Astrocyte of the cerebellum (primary cell): ENCODE results near the gene DSCAM.
A peak's percentile ranks its signal among the peaks of the same experiment; 100 is the strongest.

Experiments used
- DNase-seq: peaks from one replicate; pipeline ENCODE4 v3.0.0-alpha.2; 2011; ENCODE audit warnings: low read depth
- H3K4me3 ChIP-seq: 2 replicates; pipeline ENCODE4 v1.5.1; 2011; ENCODE audit warnings: mild to moderate bottlenecking, low read depth, low read length, moderate library complexity
- in situ Hi-C: cut with HindIII; loops from 2 replicates; pipeline ENCODE4 v1.10.0; 2017; ENCODE audit warnings: low sequenced_read_pairs
- TF ChIP-seq, protein P1 (sequence below): IDR thresholded peaks from 2 replicates; pipeline ENCODE4 v1.5.1; 2012; ENCODE audit warnings: low read length, low read depth, moderate library complexity, mild to moderate bottlenecking; ENCODE audit errors: missing control alignments

The DSCAM gene

DNA sequence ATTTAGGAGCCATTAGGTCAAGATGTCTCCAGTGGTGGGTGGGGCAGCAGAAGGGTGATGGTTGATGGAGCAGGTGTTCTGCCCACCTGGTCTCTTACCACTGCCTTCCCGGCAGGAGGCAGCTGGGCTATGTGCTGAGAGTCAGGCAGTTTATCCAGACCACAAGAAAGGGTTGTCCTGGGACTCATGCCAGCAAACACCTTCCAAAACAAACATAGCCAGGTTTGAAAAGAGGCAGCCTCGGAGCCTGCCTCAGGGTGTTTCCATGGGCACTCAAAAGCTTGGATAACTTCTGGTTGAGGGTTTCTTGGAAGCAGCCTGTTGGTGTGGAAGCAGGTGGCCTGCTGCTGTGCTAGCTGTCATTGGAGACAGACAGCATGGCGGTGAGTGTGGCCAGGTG lies 792.6 kb downstream of the DSCAM start:
- DNase-seq = peak; percentile 27
- TF ChIP-seq, protein P1, sequence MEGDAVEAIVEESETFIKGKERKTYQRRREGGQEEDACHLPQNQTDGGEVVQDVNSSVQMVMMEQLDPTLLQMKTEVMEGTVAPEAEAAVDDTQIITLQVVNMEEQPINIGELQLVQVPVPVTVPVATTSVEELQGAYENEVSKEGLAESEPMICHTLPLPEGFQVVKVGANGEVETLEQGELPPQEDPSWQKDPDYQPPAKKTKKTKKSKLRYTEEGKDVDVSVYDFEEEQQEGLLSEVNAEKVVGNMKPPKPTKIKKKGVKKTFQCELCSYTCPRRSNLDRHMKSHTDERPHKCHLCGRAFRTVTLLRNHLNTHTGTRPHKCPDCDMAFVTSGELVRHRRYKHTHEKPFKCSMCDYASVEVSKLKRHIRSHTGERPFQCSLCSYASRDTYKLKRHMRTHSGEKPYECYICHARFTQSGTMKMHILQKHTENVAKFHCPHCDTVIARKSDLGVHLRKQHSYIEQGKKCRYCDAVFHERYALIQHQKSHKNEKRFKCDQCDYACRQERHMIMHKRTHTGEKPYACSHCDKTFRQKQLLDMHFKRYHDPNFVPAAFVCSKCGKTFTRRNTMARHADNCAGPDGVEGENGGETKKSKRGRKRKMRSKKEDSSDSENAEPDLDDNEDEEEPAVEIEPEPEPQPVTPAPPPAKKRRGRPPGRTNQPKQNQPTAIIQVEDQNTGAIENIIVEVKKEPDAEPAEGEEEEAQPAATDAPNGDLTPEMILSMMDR = no peak
- in situ Hi-C loops = no loop called here
- H3K4me3 ChIP-seq = no peak overlapping the region

DNA sequence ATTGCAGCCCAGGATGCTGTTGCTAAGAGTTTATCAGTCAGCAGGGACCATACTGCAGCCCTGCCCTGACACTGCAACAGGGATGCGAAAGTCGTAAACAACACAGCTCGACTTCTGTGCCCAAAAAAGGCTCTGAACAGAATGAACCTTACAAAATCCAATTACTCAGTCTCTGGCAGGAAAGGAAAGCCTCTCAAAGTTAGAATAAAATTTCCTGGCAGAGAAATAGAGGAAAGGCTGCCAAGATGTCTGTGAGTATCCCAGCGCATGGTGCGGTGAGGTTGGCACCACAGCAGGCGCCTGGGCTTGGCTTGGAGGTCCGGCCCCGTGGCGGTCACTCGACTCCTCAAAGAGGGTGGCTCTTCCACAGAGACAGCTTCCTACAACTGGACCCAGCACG lies 794.0 kb downstream of the DSCAM start:
- H3K4me3 ChIP-seq = no peak overlapping the region
- in situ Hi-C loops = no loop called here
- TF ChIP-seq, protein P1 = no peak
- peak; percentile 31 for DNase-seq

DNA sequence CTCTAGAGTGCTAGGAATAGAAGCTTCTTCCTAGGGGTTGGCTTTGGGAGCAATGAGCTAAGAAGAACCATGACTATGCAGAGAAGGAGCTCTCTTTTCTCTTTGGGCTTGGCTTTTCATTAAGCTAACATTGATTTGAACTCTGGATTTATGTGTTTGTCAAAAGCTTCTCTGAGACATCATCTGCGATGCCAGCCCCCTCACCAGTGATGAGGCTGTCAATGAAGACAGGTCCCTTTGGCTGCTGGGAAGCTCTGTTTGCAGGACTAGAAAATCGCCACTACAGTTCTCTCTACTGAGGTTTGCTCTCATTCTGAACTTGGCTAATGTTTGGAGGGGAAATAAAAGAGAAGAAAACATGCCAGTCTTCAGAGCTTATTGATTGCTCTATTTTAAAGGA lies 794.7 kb downstream of the DSCAM start:
- no peak overlapping the region for H3K4me3 ChIP-seq
- TF ChIP-seq, protein P1 = no peak
- no peak for DNase-seq
- in situ Hi-C loops = no loop called here

DNA sequence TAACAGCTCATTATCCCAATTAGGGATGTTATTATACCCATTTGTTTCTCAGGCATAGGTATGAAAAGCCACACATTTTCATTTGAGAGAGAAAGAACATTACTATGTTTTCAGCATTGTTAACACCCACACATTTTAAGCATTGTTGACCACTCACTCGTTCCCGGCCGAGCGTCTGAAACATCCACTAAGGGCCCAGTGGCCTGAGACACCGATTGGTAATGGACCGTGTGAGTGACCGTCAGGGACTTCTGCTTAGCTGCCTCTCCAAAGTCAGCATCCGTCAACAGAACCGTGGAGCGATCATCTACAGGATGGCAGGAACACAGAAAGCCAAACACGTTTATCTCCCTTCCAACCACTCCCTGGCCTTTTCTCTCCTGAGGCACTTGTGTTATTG lies 795.2 kb downstream of the DSCAM start:
- in situ Hi-C loops = no loop called here
- H3K4me3 ChIP-seq = no peak overlapping the region
- no peak for DNase-seq
- TF ChIP-seq, protein P1 = no peak

DNA sequence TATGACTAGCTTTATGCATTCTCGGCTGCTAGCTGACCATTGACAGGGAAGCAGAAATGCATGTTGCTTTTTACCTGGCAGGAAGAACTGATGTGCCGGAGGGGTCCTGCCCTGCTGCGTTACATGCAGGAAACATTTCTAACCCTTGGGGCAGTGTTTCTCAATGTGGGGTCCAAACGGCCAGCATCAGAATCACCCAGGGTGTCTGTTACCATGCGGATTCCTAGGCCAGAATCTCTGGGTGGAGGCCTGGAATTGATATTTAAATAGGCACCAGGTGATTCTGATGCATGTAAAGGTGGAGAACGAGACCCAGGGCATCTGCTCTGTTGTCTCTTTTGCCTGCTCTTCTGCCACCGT lies 797.0 kb downstream of the DSCAM start:
- TF ChIP-seq, protein P1 = peak; percentile 13
- no peak for DNase-seq
- H3K4me3 ChIP-seq = peak overlapping the region; percentile 8
- in situ Hi-C loops = no loop called here

DNA sequence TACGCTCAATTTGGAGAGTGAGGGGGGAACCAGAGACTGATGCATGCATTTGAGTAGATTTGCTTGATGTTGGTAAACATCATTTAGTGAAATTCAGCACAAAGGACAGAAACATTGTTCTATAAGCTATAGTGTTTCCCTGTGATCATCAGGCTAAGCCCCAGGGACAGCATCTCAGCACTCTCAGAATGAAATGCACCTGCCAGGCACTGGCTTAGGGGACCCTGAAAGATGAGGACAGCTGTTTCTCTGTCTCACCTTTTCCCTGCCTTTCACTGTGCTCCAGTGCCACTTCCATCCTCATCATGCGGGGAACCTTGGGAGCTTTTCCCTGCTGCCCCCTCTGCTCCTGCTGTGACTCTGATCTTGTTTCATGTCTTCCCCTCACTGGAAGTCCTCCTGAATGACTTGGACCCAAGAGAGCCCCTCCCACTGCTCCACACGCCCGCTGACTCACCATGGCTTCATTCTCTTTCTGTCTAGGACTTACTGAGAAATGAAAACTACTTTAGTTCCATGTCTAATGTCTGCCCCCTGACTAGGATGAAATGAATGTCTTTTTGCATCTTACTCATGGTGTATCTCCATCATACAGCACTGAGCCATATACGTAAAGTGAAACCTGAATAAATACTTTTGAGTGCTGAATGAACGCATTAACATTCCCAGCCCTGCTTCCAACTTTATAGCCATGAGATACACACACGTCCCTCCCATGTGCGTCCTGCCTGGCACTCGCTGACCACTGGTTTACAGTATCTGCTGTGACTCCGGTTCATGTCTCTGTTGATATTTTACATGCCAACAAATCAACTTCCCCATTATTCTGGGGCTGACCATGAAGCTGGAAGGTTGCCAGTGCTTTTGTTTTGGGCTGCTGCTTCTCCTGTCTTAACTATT lies 797.7 kb downstream of the DSCAM start:
- TF ChIP-seq, protein P1 = no peak
- DNase-seq = peak; percentile 46
- H3K4me3 ChIP-seq = peak overlapping the region; percentile 8
- in situ Hi-C loops = no loop called here
